HCT116 (cell line): Measurements from ENCODE around the gene C20orf141.

ENCODE experiments used
- ELF1 ChIP-seq: IDR thresholded peaks from 2 replicates; pipeline ENCODE4 v1.6.1; 2012; ENCODE audit warnings: low read depth, borderline replicate concordance
- POLR2A ChIP-seq: IDR thresholded peaks from 2 replicates; pipeline ENCODE4 v1.7.0; 2011; ENCODE audit warnings: borderline replicate concordance; ENCODE audit not compliant: insufficient read depth, insufficient read length; ENCODE audit errors: extremely low read depth
- TF ChIP-seq, protein P1 (sequence below), 3 experiments: fragments of 200-600 bp in 1 of 3; sonication (generic) in 1 of 3; IDR thresholded peaks in 2 of 3; conservative IDR thresholded peaks in 1 of 3; 2 replicates each; pipeline ENCODE4 v1.5.1; 2012 to 2017; ENCODE audit warnings: low read depth in 2 of 3, low read length in 2 of 3, antibody characterized with exemption in 1 of 3, borderline replicate concordance in 1 of 3, control low read depth in 1 of 3, mild to moderate bottlenecking in 1 of 3, mixed read lengths in 1 of 3, mixed run types in 1 of 3, moderate library complexity in 1 of 3; ENCODE audit not compliant: insufficient read depth in 1 of 3
- TF ChIP-seq, protein P2 (sequence below): IDR thresholded peaks from 2 replicates; pipeline ENCODE4 v1.6.1; 2012

GRCh38 chr20:2816030-2816582 is 1.3 kb downstream of the C20orf141 start, which contains the start of gene TMEM239:
- TF ChIP-seq, protein P1, sequence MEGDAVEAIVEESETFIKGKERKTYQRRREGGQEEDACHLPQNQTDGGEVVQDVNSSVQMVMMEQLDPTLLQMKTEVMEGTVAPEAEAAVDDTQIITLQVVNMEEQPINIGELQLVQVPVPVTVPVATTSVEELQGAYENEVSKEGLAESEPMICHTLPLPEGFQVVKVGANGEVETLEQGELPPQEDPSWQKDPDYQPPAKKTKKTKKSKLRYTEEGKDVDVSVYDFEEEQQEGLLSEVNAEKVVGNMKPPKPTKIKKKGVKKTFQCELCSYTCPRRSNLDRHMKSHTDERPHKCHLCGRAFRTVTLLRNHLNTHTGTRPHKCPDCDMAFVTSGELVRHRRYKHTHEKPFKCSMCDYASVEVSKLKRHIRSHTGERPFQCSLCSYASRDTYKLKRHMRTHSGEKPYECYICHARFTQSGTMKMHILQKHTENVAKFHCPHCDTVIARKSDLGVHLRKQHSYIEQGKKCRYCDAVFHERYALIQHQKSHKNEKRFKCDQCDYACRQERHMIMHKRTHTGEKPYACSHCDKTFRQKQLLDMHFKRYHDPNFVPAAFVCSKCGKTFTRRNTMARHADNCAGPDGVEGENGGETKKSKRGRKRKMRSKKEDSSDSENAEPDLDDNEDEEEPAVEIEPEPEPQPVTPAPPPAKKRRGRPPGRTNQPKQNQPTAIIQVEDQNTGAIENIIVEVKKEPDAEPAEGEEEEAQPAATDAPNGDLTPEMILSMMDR (IDR thresholded peaks at IDR 0.05 in 2 of 3, conservative IDR thresholded peaks at IDR 0.05 in 1 of 3; ENCODE audit: borderline replicate concordance in 1 of 3, insufficient read depth in 1 of 3, low read depth in 2 of 3, low read length in 2 of 3) = no peak
- TF ChIP-seq POLR2A (no peak), ELF1 (no peak)
- TF ChIP-seq, protein P2, sequence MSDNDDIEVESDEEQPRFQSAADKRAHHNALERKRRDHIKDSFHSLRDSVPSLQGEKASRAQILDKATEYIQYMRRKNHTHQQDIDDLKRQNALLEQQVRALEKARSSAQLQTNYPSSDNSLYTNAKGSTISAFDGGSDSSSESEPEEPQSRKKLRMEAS = no peak
